Measurements from ENCODE around the gene CRAMP1. TPM values are rescaled to one million over a fixed set of nuclear protein-coding genes. Genes with fewer than 3 reads are reported as not detected.

Gene CRAMP1
- total RNA-seq, 1 experiment from 2014 or later = 33.0 TPM

- no peak overlapping the region for H3K4me3 ChIP-seq (ENCODE audit: low read depth, low read length, poor library complexity, severe bottlenecking)
- CTCF ChIA-PET = no interaction called here
- POLR2A ChIA-PET (ENCODE audit: low non-redundant PET) = no interaction called here
- intact Hi-C loops (cut with micrococcal nuclease; ENCODE audit: unreplicated experiment) = no loop called here
- H3K9me3 ChIP-seq (ENCODE audit: low read depth, low read length, poor library complexity, severe bottlenecking) = no peaks in the 10 kb centered on the region
- no TSS peak for BruUV-seq (replicated peaks)
- TF ChIP-seq EZH2 (IDR thresholded peaks at IDR 0.05; ENCODE audit: borderline replicate concordance, low read depth, low read length, poor library complexity, severe bottlenecking) (no peak), CTCF (conservative IDR thresholded peaks at IDR 0.05; ENCODE audit: low read depth, low read length) (no peak)
- H3K4me1 ChIP-seq (ENCODE audit: insufficient read depth, low read length, poor library complexity, severe bottlenecking) = no peaks in the 10 kb centered on the region
- peaks cover 8% of the 10 kb centered on the region for H3K36me3 ChIP-seq (ENCODE audit: insufficient read depth, low read length, poor library complexity, severe bottlenecking)
- no peaks in the 10 kb centered on the region for H3K27me3 ChIP-seq (replicated peaks; ENCODE audit: insufficient read depth, low read depth, low read length, poor library complexity)
- H3K27ac ChIP-seq (ENCODE audit: low read depth, low read length, poor library complexity, severe bottlenecking) = no peak overlapping the region
- DNase-seq (ENCODE audit: low spot score) = no peak
Measured at GRCh38 chr16:1626327-1626726, 14.2 kb downstream of the CRAMP1 start.

GRCh38 chr16:1626776-1627175 is 14.6 kb downstream of the CRAMP1 start:
- H3K36me3 ChIP-seq (ENCODE audit: insufficient read depth, low read length, poor library complexity, severe bottlenecking) = peaks cover 7% of the 10 kb centered on the region
- no TSS peak for BruUV-seq (replicated peaks)
- intact Hi-C loops (cut with micrococcal nuclease; ENCODE audit: unreplicated experiment) = no loop called here
- no peaks in the 10 kb centered on the region for H3K4me1 ChIP-seq (ENCODE audit: insufficient read depth, low read length, poor library complexity, severe bottlenecking)
- ChIA-PET CTCF (no interaction called here), POLR2A (ENCODE audit: low non-redundant PET) (no interaction called here)
- no peak overlapping the region for H3K4me3 ChIP-seq (ENCODE audit: low read depth, low read length, poor library complexity, severe bottlenecking)
- no peaks in the 10 kb centered on the region for H3K9me3 ChIP-seq (ENCODE audit: low read depth, low read length, poor library complexity, severe bottlenecking)
- no peak for DNase-seq (ENCODE audit: low spot score)
- no peak overlapping the region for H3K27ac ChIP-seq (ENCODE audit: low read depth, low read length, poor library complexity, severe bottlenecking)
- no peaks in the 10 kb centered on the region for H3K27me3 ChIP-seq (replicated peaks; ENCODE audit: insufficient read depth, low read depth, low read length, poor library complexity)
- TF ChIP-seq EZH2 (IDR thresholded peaks at IDR 0.05; ENCODE audit: borderline replicate concordance, low read depth, low read length, poor library complexity, severe bottlenecking) = no peak
- TF ChIP-seq CTCF (conservative IDR thresholded peaks at IDR 0.05; ENCODE audit: low read depth, low read length) = no peak

GRCh38 chr16:1630450-1631213 is 18.5 kb downstream of the CRAMP1 start:
- Histone ChIP-seq H3K4me3 (ENCODE audit: low read depth, low read length, poor library complexity, severe bottlenecking) (no peak overlapping the region), H3K27ac (ENCODE audit: low read depth, low read length, poor library complexity, severe bottlenecking) (no peak overlapping the region), H3K27me3 (replicated peaks; ENCODE audit: insufficient read depth, low read depth, low read length, poor library complexity) (no peaks in the 10 kb centered on the region), H3K4me1 (ENCODE audit: insufficient read depth, low read length, poor library complexity, severe bottlenecking) (no peaks in the 10 kb centered on the region), H3K36me3 (ENCODE audit: insufficient read depth, low read length, poor library complexity, severe bottlenecking) (peaks cover 29% of the 10 kb centered on the region), H3K9me3 (ENCODE audit: low read depth, low read length, poor library complexity, severe bottlenecking) (no peaks in the 10 kb centered on the region)
- TF ChIP-seq EZH2 (IDR thresholded peaks at IDR 0.05; ENCODE audit: borderline replicate concordance, low read depth, low read length, poor library complexity, severe bottlenecking) (no peak), CTCF (conservative IDR thresholded peaks at IDR 0.05; ENCODE audit: low read depth, low read length) (no peak)
- POLR2A ChIA-PET (ENCODE audit: low non-redundant PET) = no interaction called here
- no TSS peak for BruUV-seq (replicated peaks)
- intact Hi-C loops (cut with micrococcal nuclease; ENCODE audit: unreplicated experiment) = no loop called here
- CTCF ChIA-PET = no interaction called here
- DNase-seq (ENCODE audit: low spot score) = no peak

Data from A673 (cell line).